Stimulated activated CD8-positive, alpha-beta memory T cell treated with anti-CD3 and anti-CD28 coated beads, Interleukin-4, amount 100 ng/mL, for 1 hour (primary cell): ENCODE results near the gene GAB1.

ENCODE experiments used
- DNase-seq, 2 donors: peaks; one replicate each; pipeline ENCODE4 v3.0.0-alpha.2; 2020; ENCODE audit warnings: low read depth in 2 of 2, low spot score in 1 of 2

Gene GAB1

DNA sequence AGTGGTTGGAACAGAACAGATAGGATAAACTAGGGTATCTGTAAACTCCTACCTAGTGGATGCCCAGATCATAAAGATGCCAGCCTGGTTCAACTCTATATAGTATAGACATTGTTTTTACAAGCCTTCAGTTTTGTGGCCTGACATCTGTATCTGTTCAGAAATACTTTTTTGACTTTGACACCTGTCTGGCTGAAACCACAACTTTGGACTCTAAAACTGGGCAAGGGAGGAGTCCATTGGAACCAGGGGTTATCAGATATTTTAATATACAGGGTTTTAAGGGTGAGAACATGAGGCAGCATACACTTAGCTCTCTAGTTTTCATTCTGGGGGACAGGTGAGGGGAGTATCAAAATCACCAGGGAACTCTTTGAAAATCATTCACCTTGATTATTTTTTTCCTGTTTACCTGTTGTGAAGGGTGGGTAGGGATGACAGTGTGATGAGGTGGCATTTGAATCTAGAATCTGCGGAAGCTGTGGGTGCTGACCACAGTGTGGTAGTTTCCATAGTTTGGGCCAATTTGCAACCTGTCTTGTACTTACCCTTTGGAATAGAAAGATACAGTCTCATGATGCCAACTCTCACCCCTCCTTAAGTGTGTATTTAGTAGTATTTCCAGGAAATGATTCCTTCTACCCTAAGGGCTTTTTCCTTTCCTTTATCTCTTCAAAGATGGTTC lies 20.6 kb downstream of the GAB1 start:
- no peak for DNase-seq

DNA sequence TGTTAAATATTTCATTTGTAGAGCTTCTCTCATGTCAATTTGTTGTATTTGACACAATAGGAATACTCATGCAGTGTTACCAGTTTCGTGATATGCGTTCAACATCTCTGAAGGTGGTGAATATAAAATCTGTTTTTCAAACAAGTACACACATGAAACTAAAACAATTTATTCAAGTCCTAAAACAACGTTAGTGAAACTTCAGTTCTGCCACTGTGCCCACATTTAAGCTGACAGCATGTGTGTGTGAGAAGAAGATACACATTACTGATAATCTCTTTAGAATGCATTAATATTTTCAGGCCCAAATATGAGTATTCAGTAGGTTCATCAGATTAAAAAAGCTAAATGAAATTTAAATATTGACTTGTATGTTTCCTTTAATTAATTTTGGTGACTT lies 21.7 kb downstream of the GAB1 start:
- no peak for DNase-seq

GRCh38 chr4:143358923-143359643 lies 22.4 kb downstream of the GAB1 start:
- DNase-seq, result no peak

DNA sequence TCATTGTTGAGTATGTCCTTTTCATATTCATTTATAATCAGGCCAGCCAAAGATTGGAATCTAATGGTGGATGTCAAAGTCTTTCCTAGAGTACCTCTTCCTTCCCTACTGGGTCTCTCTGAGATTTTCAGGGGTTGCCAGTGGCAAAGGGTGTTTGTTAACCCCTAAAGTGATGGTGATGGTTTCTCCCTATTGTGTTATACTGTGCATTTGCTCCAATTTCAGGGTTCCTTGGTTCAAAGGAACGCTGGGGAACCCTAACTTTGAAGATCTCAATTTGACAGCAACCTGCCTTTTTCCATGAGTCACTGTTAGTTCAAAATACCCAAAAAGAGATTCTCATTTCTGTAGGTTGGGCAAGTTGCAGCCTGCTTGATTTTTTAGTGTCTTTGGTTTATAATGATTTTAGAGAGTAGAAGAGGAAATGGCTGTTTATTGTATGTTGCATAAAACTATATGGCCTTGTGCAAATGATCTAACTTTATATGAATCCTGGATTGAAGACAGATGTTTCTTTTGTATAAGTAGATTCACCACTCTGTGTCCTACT lies 23.0 kb downstream of the GAB1 start:
- no peak for DNase-seq

- no peak for DNase-seq
Observed at GRCh38 chr4:143360838-143361625, 24.4 kb downstream of the GAB1 start.

DNA sequence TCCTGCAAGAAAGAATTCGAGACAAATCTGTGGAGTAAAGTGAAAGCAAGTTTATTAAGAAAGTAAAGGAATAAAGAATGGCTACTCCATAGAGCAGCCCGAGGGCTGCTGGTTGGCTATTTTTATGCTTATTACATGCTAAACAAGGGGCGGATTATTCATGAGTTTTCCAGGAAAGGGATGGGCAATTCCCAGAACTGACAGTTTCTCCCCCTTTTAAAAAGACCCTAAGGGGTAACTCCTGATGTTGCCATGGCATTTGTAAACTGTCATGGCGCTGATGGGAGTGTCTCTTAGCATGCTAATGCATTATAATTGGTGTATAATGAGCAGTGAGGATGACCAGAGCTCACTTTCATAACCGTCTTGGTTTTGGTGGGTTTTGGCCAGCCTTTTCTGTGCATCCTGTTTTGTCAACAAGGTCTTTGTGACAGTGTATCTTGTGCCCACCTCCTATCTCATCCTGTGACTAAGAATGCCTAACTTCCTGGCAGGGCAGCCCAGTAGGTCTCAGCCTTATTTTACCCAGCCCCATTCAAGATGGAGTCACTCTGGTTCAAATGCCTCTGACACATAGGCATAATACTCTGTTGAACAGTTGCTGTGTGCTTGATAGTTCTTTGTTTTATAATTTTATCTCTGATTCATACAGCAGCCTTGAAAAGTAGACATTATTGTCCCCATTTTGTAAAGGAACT lies 25.8 kb downstream of the GAB1 start:
- DNase-seq, result no peak

DNA sequence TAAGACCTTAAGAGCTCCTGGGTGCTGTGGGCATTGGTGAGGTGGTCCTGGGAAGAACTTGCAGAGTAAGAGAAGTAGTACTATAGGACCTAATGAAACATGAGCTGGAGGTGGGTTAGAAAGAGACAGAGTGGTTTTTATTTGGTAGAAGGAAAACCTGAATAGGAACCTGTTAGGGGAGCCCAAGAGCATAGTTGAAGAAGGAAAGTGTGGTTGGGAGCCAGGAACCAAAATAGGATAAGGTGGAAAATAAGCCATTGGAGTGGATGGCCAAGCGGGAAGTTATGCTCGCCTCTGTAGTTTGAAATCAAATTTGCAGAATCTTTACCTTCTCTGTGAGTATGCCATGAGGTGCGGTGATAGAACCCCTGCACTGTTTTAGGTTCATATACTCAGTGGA lies 26.7 kb downstream of the GAB1 start:
- no peak for DNase-seq

DNA sequence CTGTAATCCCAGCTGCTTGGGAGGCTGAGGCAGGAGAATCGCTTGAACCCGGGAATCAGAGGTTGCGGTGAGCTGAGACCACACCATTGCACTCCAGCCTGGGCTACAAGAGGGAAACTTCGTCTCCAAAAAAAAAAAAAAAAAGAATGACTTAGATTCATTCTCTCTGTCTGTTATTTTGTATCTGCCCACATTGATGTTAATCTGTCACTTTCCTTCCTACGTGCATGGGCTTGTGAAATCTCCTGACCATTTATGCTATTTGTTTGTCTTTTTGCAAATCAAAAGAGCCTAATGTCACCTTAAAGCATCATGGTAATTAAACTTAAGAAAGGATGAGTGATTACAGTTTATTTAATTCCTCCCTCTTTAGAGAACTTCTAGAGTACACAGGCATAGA lies 27.4 kb downstream of the GAB1 start:
- DNase-seq, result no peak

DNA sequence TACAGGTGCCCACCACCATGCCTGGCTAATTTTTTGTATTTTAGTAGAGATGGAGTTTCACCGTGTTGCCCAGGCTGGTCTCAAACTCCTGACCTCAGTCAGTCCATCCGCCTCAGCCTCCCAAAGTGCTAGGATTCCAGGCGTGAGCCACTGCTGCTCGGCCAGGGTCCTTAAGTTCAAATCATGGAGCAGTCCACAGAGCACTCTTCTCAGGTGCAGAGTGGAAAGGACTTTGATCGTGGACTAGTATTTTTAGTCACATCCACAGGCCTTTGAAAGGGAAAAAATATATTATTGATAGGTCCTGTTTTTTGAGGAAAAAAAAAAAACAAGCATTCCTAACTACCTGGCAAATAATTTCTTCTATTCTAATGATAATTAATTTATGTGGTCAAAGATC lies 31.2 kb downstream of the GAB1 start:
- DNase-seq, result no peak

GRCh38 chr4:143369552-143369951 lies 32.9 kb downstream of the GAB1 start:
- no peak for DNase-seq

- DNase-seq, result no peak
Observed at GRCh38 chr4:143372093-143372915, 35.6 kb downstream of the GAB1 start.

DNA sequence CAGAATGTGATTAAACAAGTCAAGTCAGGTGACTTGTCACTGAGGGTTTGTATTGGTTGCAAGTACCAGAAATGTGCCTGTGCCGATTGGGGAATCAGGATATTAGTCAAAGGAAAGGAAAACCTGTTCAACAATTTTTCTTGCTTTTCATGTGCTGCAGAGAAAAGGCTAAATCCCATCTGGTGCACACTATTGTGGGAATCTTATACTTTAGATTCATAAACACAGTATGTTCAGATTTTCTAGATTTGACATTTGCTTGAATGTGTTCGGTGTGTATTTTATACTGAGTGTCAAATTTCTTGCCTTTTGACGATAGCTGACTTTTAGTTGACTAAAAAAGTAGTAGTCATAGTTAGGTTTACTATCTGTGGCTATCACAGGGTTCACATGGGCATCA lies 37.6 kb downstream of the GAB1 start:
- DNase-seq, result no peak

DNA sequence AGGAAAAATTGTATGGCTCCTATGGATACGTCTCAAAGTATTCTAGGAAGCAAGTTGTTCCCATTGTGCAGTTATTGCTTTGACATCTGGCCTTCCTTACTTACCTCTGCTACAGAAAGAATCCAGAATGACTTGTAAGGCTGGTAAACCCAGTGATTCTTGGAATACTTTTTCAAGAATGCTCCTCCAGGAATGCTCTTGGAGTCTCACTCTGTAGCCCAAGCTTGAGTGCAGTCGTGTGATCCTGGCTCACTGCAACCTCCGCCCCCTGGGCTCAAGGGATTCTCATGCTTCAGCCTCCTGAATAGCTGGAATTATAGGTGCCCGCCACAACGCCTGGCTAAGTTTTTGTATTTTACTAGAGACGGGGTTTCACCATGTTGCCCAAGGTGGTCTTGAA lies 38.1 kb downstream of the GAB1 start:
- no peak for DNase-seq

GRCh38 chr4:143375326-143376073 lies 38.8 kb downstream of the GAB1 start:
- no peak for DNase-seq

GRCh38 chr4:143377611-143378099 lies 41.0 kb downstream of the GAB1 start:
- DNase-seq, result no peak

- no peak for DNase-seq
Observed at GRCh38 chr4:143380629-143381028, 44.0 kb downstream of the GAB1 start.

DNA sequence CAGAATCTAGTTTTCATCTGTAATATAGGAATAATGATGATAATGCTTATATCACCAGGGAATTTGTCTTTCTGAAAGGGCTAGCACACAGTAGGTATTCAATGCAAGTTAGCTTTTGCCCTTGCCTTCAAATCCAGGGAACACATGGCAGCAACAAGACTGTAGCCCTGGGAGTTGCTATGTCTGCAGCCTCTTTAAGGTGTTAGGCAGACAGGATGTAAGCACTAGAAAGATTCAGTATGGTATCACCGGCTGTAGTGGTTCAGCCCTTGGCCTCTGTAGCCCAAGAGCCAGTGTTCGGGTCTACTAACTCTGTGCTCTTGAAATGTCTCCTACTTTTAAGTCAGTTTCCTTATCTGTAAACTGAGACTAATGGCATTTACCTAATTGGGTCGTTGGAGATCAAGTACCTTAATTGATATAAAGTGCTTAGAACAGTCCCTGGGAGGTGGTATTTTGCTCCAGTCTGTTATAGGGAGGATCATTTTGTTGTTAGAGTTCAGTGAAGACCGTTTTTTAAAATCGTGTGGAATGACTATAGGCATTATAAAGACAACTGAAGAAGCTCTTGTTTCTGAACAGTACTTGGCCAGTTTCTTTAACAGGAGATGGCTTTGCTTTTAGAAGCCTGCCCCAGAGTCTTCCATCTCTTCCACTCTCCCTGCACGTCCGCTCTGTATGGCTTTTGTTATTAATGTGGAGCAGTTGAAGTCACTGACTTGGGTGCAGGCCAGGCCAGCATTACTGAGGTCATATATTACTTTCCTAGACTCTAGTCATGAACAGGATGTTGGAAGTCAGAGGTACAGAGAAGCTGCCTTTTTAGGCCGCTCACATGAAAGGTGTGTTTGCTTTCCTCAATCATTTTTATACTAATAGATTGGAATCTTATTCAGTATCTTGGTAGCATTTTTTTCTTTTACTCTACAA lies 44.8 kb downstream of the GAB1 start:
- no peak for DNase-seq

- DNase-seq, result no peak
Observed at GRCh38 chr4:143382596-143382995, 45.9 kb downstream of the GAB1 start.
